Cardiac muscle cell (in vitro differentiated cells and primary cell): ENCODE results near the gene TEKT2. TPM values are rescaled to one million over a fixed set of nuclear protein-coding genes. Genes with fewer than 3 reads are reported as not detected.

ENCODE experiments used
- DNase-seq, 2 donors: peaks; one replicate each; pipeline versions ENCODE4 v3.0.0 to v3.0.0-alpha.2; 2010 to 2017; ENCODE audit warnings: low read depth in 1 of 2, low spot score in 1 of 2
- H3K27ac ChIP-seq: fragments of 200-600 bp; sonication (generic); 2 replicates; pipeline ENCODE4 v1.5.1; 2016
- H3K27me3 ChIP-seq: fragments of 200-600 bp; sonication (generic); 2 replicates; pipeline ENCODE4 v1.6.0; 2016; ENCODE audit warnings: control low read depth
- H3K36me3 ChIP-seq: fragments of 200-600 bp; sonication (generic); 2 replicates; pipeline ENCODE4 v1.5.1; 2016; ENCODE audit warnings: control low read depth
- H3K4me1 ChIP-seq: fragments of 200-600 bp; sonication (generic); 2 replicates; pipeline ENCODE4 v1.8.1; 2017; ENCODE audit warnings: low read depth, mild to moderate bottlenecking, mixed run types
- H3K4me3 ChIP-seq: fragments of 200-600 bp; sonication (generic); 2 replicates; pipeline ENCODE4 v1.5.1; 2016; ENCODE audit warnings: mild to moderate bottlenecking
- H3K9me3 ChIP-seq: fragments of 200-600 bp; sonication (generic); 2 replicates; pipeline ENCODE4 v1.5.1; 2017; ENCODE audit warnings: low read depth, mild to moderate bottlenecking, control low read depth
- polyA plus RNA-seq: library from polyadenylated mRNA; unstranded; fragments of >200 nt; fragmentation: Nextera tagmentation; extraction: Ambion mirVana; gene quantifications from 2 replicates; pipeline ENCODE4 v1.2.1, GENCODE V29; 2016
- total RNA-seq: library from RNA; depleted of rRNA; stranded (reverse); fragments of >200 nt; gene quantifications from 2 replicates; pipeline ENCODE4 v1.2.3, GENCODE V29; 2016
- TF ChIP-seq, protein P1 (sequence below): IDR thresholded peaks from 2 replicates; pipeline ENCODE4 v1.5.1; 2012; ENCODE audit warnings: low read depth, mild to moderate bottlenecking, low read length

The TEKT2 gene
- total and polyA plus RNA-seq, 2 experiments from 2014 or later: 0.95 to 3.6 TPM

DNA sequence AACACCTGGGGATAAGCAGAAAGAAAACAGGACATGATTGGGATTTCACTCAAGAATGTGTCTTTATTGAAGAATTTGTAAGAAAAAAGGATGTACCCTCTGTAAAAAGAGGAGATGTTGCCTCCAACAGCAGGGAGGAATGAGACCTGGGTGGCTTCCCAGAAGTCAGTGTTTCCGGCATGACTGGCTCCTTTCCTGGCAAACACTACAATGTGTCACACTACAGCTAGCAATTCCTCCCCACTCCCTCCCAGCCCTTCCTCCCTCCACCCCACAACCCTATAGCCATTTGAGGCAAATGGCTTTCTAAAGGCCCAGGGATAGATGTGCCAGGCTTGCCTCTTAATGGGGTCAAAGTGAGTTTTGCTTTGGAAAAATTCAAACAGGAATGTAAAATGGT, 52.6 kb downstream of the TEKT2 start:
- Histone ChIP-seq H3K9me3 (no peaks in the 10 kb centered on the region), H3K27ac (no peak overlapping the region), H3K4me3 (no peak overlapping the region), H3K36me3 (peaks cover 14% of the 10 kb centered on the region), H3K4me1 (no peaks in the 10 kb centered on the region), H3K27me3 (no peaks in the 10 kb centered on the region)
- DNase-seq: peak in 1 of 2 donors; percentile 87
- TF ChIP-seq, protein P1, sequence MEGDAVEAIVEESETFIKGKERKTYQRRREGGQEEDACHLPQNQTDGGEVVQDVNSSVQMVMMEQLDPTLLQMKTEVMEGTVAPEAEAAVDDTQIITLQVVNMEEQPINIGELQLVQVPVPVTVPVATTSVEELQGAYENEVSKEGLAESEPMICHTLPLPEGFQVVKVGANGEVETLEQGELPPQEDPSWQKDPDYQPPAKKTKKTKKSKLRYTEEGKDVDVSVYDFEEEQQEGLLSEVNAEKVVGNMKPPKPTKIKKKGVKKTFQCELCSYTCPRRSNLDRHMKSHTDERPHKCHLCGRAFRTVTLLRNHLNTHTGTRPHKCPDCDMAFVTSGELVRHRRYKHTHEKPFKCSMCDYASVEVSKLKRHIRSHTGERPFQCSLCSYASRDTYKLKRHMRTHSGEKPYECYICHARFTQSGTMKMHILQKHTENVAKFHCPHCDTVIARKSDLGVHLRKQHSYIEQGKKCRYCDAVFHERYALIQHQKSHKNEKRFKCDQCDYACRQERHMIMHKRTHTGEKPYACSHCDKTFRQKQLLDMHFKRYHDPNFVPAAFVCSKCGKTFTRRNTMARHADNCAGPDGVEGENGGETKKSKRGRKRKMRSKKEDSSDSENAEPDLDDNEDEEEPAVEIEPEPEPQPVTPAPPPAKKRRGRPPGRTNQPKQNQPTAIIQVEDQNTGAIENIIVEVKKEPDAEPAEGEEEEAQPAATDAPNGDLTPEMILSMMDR: no peak

DNA sequence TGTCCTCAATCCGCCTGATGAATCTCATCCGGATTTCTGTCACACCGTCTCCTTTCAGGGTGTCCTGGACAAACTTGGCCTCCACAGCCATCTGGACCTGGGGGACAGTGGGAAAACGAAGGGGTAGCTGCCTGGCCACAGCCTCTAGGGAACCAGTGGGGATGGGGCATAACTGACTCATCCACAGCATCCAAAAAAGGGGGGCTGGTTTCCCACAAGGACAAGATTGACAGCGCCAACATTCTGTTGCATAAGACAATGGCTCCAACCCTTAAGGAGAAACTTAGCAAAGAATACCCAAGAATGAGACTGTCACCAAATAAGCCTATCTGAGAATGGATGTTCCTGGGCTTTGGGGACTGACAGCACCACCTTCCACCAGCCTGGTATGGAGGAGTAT, 53.3 kb downstream of the TEKT2 start:
- Histone ChIP-seq H3K4me1 (no peaks in the 10 kb centered on the region), H3K9me3 (no peaks in the 10 kb centered on the region), H3K4me3 (no peak overlapping the region), H3K27me3 (no peaks in the 10 kb centered on the region), H3K27ac (no peak overlapping the region), H3K36me3 (peaks cover 14% of the 10 kb centered on the region)
- TF ChIP-seq, protein P1: no peak
- DNase-seq: peak in 1 of 2 donors; percentile 19

DNA sequence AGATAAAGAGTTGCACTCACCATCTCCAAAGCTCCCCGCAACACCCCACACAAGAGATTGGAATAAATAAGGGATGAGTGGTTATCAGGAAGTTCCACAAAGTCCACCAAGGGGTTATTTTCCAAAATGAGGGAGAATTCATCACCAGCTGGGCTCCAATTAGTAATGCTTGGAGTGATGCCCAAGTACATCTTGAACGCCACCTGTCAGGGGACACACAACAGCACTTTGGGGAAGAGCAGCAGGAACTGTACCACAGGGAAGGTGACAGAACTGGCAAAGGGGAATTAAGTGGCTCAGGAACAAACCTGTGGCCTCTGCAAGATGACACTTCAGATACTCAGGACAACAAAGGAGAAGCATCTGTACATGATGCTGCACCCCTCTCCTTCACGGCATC, 53.9 kb downstream of the TEKT2 start:
- DNase-seq: no peak
- no peaks in the 10 kb centered on the region for H3K9me3 ChIP-seq
- no peaks in the 10 kb centered on the region for H3K27me3 ChIP-seq
- peaks cover 14% of the 10 kb centered on the region for H3K36me3 ChIP-seq
- H3K27ac ChIP-seq: no peak overlapping the region
- TF ChIP-seq, protein P1: no peak
- H3K4me3 ChIP-seq: no peak overlapping the region
- H3K4me1 ChIP-seq: no peaks in the 10 kb centered on the region

Other genes starting within 250 kb of the TEKT2 start
- gene AGO1, start 200.9 kb upstream of the TEKT2 start, total RNA-seq: 18.9 and 19.1 TPM in 2 replicates
- gene AGO1, start 200.9 kb upstream of the TEKT2 start, polyA plus RNA-seq: 9.6 and 10.1 TPM in 2 replicates
- 17.2 and 30.3 TPM in 2 replicates for gene AGO3, start 153.0 kb upstream of the TEKT2 start, total RNA-seq
- 10.7 and 20.8 TPM in 2 replicates for gene AGO3, start 153.0 kb upstream of the TEKT2 start, polyA plus RNA-seq
- 68.4 and 83.3 TPM in 2 replicates for gene ADPRS, start 4.8 kb downstream of the TEKT2 start, total RNA-seq
- 59.7 and 60.4 TPM in 2 replicates for gene ADPRS, start 4.8 kb downstream of the TEKT2 start, polyA plus RNA-seq
- 0.11 and 0.57 TPM in 2 replicates for gene COL8A2, start 41.1 kb downstream of the TEKT2 start, total RNA-seq
- gene COL8A2, start 41.1 kb downstream of the TEKT2 start, polyA plus RNA-seq: 0.05 TPM in 1 of 2 replicates, not detected in the other
- 83.5 and 99.6 TPM in 2 replicates for gene TRAPPC3, start 65.4 kb downstream of the TEKT2 start, total RNA-seq
- gene TRAPPC3, start 65.4 kb downstream of the TEKT2 start, polyA plus RNA-seq: 119 and 125 TPM in 2 replicates
- 224 and 239 TPM in 2 replicates for gene MAP7D1, start 72.1 kb downstream of the TEKT2 start, total RNA-seq
- gene MAP7D1, start 72.1 kb downstream of the TEKT2 start, polyA plus RNA-seq: 132 and 141 TPM in 2 replicates
- gene THRAP3, start 140.3 kb downstream of the TEKT2 start, total RNA-seq: 60.2 and 92.9 TPM in 2 replicates
- gene THRAP3, start 140.3 kb downstream of the TEKT2 start, polyA plus RNA-seq: 48.6 and 63.6 TPM in 2 replicates
- gene SH3D21, start 222.3 kb downstream of the TEKT2 start, total RNA-seq: 21.5 and 44.0 TPM in 2 replicates
- 13.5 and 22.8 TPM in 2 replicates for gene SH3D21, start 222.3 kb downstream of the TEKT2 start, polyA plus RNA-seq
- 26.6 and 40.4 TPM in 2 replicates for gene EVA1B, start 239.6 kb downstream of the TEKT2 start, total RNA-seq
- gene EVA1B, start 239.6 kb downstream of the TEKT2 start, polyA plus RNA-seq: 23.6 and 24.5 TPM in 2 replicates